ENCODE data around the gene DEFB113. TPM values are rescaled to one million over a fixed set of nuclear protein-coding genes. Genes with fewer than 3 reads are reported as not detected.

DEFB113 gene
- total RNA-seq, 1 donor from 2014 or later, result not detected

- H3K9me3 Mint-ChIP-seq (ENCODE audit: unreplicated experiment), result no peaks in the 10 kb centered on the region
- TF ChIP-seq, protein P1, sequence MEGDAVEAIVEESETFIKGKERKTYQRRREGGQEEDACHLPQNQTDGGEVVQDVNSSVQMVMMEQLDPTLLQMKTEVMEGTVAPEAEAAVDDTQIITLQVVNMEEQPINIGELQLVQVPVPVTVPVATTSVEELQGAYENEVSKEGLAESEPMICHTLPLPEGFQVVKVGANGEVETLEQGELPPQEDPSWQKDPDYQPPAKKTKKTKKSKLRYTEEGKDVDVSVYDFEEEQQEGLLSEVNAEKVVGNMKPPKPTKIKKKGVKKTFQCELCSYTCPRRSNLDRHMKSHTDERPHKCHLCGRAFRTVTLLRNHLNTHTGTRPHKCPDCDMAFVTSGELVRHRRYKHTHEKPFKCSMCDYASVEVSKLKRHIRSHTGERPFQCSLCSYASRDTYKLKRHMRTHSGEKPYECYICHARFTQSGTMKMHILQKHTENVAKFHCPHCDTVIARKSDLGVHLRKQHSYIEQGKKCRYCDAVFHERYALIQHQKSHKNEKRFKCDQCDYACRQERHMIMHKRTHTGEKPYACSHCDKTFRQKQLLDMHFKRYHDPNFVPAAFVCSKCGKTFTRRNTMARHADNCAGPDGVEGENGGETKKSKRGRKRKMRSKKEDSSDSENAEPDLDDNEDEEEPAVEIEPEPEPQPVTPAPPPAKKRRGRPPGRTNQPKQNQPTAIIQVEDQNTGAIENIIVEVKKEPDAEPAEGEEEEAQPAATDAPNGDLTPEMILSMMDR (IDR thresholded peaks at IDR 0.05; ENCODE audit: partially characterized antibody, unreplicated experiment), result no peak
- no peaks in the 10 kb centered on the region for H3K27me3 Mint-ChIP-seq (ENCODE audit: unreplicated experiment)
- H3K27ac Mint-ChIP-seq (ENCODE audit: unreplicated experiment), result no peak overlapping the region
- H3K36me3 Mint-ChIP-seq (ENCODE audit: unreplicated experiment), result peaks cover 5% of the 10 kb centered on the region
- DNase-seq, result no peak
- no peaks in the 10 kb centered on the region for H3K4me1 Mint-ChIP-seq (ENCODE audit: low read depth, unreplicated experiment)
- H3K4me3 Mint-ChIP-seq (ENCODE audit: unreplicated experiment), result no peak overlapping the region
These were observed 29.4 kb downstream of the DEFB113 start for GRCh38 chr6:49939993-49940498.

DNA sequence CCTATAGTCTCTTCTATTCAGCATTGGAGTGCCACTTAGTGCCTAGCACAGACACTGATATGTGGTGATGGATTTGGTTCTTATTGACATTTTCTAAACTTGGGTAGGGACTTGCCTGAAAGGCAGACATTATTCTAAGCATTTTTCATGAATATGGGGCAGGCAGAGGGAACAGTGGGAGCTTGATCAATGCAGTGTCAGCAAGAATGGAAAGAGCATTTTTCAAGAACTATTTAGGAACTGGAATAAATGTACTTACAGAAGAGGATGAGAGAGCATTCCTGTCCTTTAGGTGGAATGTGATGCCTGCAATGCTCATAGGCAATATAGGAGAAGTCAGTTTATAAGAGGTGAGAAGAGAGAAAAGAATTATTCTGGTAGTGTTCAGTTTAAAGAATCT lies 31.6 kb downstream of the DEFB113 start:
- Mint-ChIP-seq H3K9me3 (ENCODE audit: unreplicated experiment) (no peaks in the 10 kb centered on the region), H3K4me1 (ENCODE audit: low read depth, unreplicated experiment) (no peaks in the 10 kb centered on the region), H3K36me3 (ENCODE audit: unreplicated experiment) (no peaks in the 10 kb centered on the region), H3K4me3 (ENCODE audit: unreplicated experiment) (no peak overlapping the region), H3K27me3 (ENCODE audit: unreplicated experiment) (no peaks in the 10 kb centered on the region), H3K27ac (ENCODE audit: unreplicated experiment) (no peak overlapping the region)
- TF ChIP-seq, protein P1 (IDR thresholded peaks at IDR 0.05; ENCODE audit: partially characterized antibody, unreplicated experiment), result no peak
- DNase-seq, result no peak

DNA sequence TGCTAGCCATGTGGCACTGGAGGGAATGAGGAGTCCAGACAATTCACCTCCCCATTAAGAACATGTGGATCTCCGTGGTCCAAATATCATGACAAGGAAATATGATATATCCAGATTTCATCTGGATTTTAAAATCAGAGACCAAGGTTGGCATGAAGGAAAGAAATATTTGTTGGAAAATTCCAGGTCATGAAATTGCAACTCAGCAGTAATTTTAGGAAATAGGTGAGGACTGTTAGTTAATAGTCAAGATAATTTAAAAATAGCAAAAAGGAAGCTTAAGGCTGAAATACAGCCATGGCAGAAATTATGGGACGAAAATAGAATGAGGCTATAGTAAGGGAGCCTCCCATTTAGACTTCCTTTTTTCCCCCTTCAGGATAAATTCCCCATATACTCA lies 32.4 kb downstream of the DEFB113 start:
- H3K36me3 Mint-ChIP-seq (ENCODE audit: unreplicated experiment), result no peaks in the 10 kb centered on the region
- no peak overlapping the region for H3K27ac Mint-ChIP-seq (ENCODE audit: unreplicated experiment)
- H3K4me1 Mint-ChIP-seq (ENCODE audit: low read depth, unreplicated experiment), result no peaks in the 10 kb centered on the region
- TF ChIP-seq, protein P1 (IDR thresholded peaks at IDR 0.05; ENCODE audit: partially characterized antibody, unreplicated experiment), result no peak
- no peaks in the 10 kb centered on the region for H3K9me3 Mint-ChIP-seq (ENCODE audit: unreplicated experiment)
- no peaks in the 10 kb centered on the region for H3K27me3 Mint-ChIP-seq (ENCODE audit: unreplicated experiment)
- H3K4me3 Mint-ChIP-seq (ENCODE audit: unreplicated experiment), result no peak overlapping the region
- DNase-seq, result no peak

GRCh38 chr6:49935387-49935786 lies 34.0 kb downstream of the DEFB113 start:
- no peak for DNase-seq
- Mint-ChIP-seq H3K27ac (ENCODE audit: unreplicated experiment) (no peak overlapping the region), H3K9me3 (ENCODE audit: unreplicated experiment) (no peaks in the 10 kb centered on the region), H3K36me3 (ENCODE audit: unreplicated experiment) (no peaks in the 10 kb centered on the region), H3K4me3 (ENCODE audit: unreplicated experiment) (no peak overlapping the region), H3K27me3 (ENCODE audit: unreplicated experiment) (no peaks in the 10 kb centered on the region), H3K4me1 (ENCODE audit: low read depth, unreplicated experiment) (no peaks in the 10 kb centered on the region)
- TF ChIP-seq, protein P1 (IDR thresholded peaks at IDR 0.05; ENCODE audit: partially characterized antibody, unreplicated experiment), result no peak

DNA sequence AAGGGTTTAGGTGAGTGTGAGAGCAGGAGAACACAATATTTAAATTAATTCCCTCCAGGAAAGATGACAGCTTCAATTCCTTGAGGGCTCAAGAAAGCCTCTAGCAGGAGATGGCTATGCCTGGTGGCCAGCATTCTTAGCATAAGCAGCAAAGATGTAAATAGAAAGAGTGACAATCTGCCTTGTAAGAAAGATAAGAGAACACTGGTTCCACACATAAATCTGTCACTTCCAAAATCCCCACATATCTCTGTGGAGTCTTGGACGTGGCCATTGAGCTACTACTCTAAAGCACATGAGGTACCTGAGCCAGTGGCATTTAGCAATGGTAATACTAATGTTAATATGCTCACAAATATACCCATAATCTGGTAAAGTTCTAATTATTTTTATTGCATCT lies 34.7 kb downstream of the DEFB113 start:
- no peak overlapping the region for H3K4me3 Mint-ChIP-seq (ENCODE audit: unreplicated experiment)

More for the DNA sequence above, 34.7 kb downstream of the DEFB113 start:
- Mint-ChIP-seq H3K36me3 (ENCODE audit: unreplicated experiment) (no peaks in the 10 kb centered on the region), H3K27ac (ENCODE audit: unreplicated experiment) (no peak overlapping the region), H3K4me1 (ENCODE audit: low read depth, unreplicated experiment) (no peaks in the 10 kb centered on the region), H3K27me3 (ENCODE audit: unreplicated experiment) (no peaks in the 10 kb centered on the region), H3K9me3 (ENCODE audit: unreplicated experiment) (no peaks in the 10 kb centered on the region)
- no peak for DNase-seq
- TF ChIP-seq, protein P1 (IDR thresholded peaks at IDR 0.05; ENCODE audit: partially characterized antibody, unreplicated experiment), result no peak

Measured in glutamatergic neuron (in vitro differentiated cells).